Measurements from ENCODE around the gene PARP8.

DNA sequence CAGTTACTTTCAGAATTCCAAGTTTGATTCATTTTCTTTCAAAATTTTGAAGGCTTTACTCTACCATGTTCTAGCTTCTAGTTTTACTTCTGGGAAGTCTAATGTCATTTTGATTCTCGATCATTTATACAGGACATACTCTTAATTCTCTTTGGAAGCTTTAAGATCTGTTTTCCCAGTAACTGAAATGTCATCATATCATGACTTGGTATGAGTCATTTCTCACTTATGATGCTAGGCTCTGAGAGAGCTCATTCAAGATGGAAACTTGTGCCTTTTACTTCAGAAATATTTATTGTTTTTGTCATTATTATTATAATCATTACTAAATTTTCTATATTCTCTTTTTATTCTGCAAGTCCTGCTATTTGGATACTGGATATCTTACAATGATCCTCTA, 222.3 kb downstream of the PARP8 start:
- TF ChIP-seq CTCF (conservative IDR thresholded peaks at IDR 0.05; ENCODE audit: low read depth, low read length) (no peak), EZH2 (IDR thresholded peaks at IDR 0.05; ENCODE audit: low read length, unreplicated experiment) (no peak), EZH2phosphoT487 (IDR thresholded peaks at IDR 0.05; ENCODE audit: borderline replicate concordance, low read length) (no peak)

Data from PC-3 (cell line).